Esophagus squamous epithelium (tissue), 4 donors: Measurements from ENCODE around the gene DOC2B.

Source experiments
- CTCF ChIP-seq, 6 experiments: fragments of 450-650 bp in 4 of 6; fragments of 200-600 bp in 2 of 6; sonication (generic) in 2 of 6; IDR thresholded peaks; one replicate each; pipeline ENCODE4 v1.5.1; 2016 to 2019; ENCODE audit warnings: antibody characterized with exemption in 6 of 6, mild to moderate bottlenecking in 4 of 6, moderate library complexity in 4 of 6
- POLR2A ChIP-seq, 4 donors: fragments of 450-650 bp; IDR thresholded peaks; one replicate each; pipeline ENCODE4 v1.6.1; 2017; ENCODE audit warnings: antibody characterized with exemption in 4 of 4, mild to moderate bottlenecking in 4 of 4, moderate library complexity in 3 of 4

DNA sequence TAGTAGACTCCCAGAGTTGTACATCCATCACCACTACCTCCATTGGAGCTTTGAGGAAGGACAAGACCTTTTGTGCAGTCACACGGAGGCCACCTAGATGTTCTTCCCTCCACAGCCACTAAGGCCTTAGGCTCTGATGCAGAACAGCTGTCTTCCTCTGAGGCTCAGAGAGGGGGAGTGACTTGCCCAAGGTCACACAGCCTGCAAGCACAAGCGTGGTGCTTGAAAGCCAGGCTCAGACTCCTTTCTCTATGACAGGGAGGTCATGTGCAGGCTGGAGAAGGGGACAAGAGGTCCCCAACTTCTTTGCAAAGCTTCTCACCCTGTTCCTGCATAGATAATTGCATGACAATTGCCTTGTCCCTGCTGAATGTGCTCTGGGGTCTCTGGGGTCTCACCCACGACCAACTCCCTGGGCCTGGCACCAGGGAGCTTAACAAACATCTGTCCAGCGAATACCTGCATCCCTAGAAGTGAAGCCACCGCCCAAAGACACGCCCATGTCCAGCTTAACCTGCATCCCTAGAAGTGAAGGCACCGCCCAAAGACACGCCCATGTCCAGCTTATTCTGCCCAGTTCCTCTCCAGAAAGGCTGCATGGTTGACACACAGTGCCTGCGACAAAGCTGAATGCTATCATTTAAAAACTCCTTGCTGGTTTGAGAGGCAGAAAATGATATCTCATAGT is 31.4 kb downstream of the DOC2B start:
- TF ChIP-seq CTCF (IDR thresholded peaks at IDR 0.05): no peak
- no peak for TF ChIP-seq POLR2A (IDR thresholded peaks at IDR 0.05)
